ENCODE data around the gene UGT2A2.

GRCh38 chr4:69658133-69658532, 18.7 kb upstream of the UGT2A2 start:
- TF ChIP-seq, protein P1, sequence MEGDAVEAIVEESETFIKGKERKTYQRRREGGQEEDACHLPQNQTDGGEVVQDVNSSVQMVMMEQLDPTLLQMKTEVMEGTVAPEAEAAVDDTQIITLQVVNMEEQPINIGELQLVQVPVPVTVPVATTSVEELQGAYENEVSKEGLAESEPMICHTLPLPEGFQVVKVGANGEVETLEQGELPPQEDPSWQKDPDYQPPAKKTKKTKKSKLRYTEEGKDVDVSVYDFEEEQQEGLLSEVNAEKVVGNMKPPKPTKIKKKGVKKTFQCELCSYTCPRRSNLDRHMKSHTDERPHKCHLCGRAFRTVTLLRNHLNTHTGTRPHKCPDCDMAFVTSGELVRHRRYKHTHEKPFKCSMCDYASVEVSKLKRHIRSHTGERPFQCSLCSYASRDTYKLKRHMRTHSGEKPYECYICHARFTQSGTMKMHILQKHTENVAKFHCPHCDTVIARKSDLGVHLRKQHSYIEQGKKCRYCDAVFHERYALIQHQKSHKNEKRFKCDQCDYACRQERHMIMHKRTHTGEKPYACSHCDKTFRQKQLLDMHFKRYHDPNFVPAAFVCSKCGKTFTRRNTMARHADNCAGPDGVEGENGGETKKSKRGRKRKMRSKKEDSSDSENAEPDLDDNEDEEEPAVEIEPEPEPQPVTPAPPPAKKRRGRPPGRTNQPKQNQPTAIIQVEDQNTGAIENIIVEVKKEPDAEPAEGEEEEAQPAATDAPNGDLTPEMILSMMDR (IDR thresholded peaks at IDR 0.05) = no peak
- TF ChIP-seq EZH2 (IDR thresholded peaks at IDR 0.05) = no peak
- no peak for TF ChIP-seq EZH2phosphoT487 (IDR thresholded peaks at IDR 0.05)
